B cell (primary cell): ENCODE data around the gene PFKFB1.

Source experiments
- EZH2 ChIP-seq: IDR thresholded peaks from 2 replicates; pipeline ENCODE4 v1.6.1; 2012; ENCODE audit warnings: borderline replicate concordance, low read depth, mild to moderate bottlenecking, moderate library complexity, low read length; ENCODE audit not compliant: insufficient read depth, poor library complexity, severe bottlenecking
- TF ChIP-seq, protein P1 (sequence below): fragments of 200-600 bp; IDR thresholded peaks from one replicate; pipeline ENCODE4 v1.8.0; 2022; ENCODE audit warnings: antibody characterized with exemption, mild to moderate bottlenecking

DNA sequence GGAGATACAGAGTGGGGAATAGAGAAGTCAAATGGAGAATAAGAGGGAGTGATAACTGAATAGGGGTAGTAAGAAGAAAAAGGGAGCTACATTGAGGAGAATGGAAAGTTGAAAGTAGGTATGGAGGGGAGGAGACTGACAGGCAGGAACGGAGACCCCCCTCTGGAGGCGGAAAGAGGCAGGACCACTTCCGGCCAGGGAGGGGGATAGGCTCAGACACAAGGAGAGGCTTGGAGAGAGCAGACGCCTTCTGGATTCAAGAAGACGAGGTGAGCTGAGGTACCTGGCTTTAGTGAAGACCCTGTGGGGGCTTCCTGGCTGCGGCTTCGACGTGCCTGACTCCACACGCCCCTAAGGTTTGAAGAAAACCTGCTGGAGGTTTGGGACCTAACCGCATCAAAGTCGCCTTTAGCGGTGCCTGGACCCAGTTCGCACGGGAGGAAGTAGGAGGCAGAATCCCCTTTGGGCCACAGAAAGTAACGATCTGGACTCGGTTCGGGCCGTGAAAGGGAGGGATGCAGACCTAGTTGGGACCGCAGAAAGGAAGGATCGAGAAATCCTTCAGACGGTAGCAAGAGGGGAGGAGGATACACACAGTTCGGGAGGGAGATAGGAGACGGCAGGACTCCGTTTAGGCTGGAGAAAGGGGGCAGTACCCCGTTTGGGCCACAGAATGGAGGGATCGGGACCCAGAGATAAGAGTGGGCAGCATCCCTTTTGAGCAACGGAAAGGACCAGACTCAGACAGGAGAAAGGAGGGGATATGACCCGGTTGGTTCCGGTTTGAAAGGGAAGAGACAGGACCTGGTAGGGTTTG is 73.2 kb downstream of the PFKFB1 start, which contains the start of gene TRO:
- TF ChIP-seq, protein P1, sequence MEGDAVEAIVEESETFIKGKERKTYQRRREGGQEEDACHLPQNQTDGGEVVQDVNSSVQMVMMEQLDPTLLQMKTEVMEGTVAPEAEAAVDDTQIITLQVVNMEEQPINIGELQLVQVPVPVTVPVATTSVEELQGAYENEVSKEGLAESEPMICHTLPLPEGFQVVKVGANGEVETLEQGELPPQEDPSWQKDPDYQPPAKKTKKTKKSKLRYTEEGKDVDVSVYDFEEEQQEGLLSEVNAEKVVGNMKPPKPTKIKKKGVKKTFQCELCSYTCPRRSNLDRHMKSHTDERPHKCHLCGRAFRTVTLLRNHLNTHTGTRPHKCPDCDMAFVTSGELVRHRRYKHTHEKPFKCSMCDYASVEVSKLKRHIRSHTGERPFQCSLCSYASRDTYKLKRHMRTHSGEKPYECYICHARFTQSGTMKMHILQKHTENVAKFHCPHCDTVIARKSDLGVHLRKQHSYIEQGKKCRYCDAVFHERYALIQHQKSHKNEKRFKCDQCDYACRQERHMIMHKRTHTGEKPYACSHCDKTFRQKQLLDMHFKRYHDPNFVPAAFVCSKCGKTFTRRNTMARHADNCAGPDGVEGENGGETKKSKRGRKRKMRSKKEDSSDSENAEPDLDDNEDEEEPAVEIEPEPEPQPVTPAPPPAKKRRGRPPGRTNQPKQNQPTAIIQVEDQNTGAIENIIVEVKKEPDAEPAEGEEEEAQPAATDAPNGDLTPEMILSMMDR, result no peak
- no peak for TF ChIP-seq EZH2
